ENCODE measurements around the gene CPEB4. TPM values are rescaled to one million over a fixed set of nuclear protein-coding genes. Genes with fewer than 3 reads are reported as not detected.

The CPEB4 gene
- total RNA-seq, 2 experiments from 2014 or later: 18.3 to 19.2 TPM

- TF ChIP-seq, protein P1, sequence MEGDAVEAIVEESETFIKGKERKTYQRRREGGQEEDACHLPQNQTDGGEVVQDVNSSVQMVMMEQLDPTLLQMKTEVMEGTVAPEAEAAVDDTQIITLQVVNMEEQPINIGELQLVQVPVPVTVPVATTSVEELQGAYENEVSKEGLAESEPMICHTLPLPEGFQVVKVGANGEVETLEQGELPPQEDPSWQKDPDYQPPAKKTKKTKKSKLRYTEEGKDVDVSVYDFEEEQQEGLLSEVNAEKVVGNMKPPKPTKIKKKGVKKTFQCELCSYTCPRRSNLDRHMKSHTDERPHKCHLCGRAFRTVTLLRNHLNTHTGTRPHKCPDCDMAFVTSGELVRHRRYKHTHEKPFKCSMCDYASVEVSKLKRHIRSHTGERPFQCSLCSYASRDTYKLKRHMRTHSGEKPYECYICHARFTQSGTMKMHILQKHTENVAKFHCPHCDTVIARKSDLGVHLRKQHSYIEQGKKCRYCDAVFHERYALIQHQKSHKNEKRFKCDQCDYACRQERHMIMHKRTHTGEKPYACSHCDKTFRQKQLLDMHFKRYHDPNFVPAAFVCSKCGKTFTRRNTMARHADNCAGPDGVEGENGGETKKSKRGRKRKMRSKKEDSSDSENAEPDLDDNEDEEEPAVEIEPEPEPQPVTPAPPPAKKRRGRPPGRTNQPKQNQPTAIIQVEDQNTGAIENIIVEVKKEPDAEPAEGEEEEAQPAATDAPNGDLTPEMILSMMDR (IDR thresholded peaks at IDR 0.05): no peak
- Mint-ChIP-seq H3K27me3 (peaks cover 5% of the 10 kb centered on the region), H3K9me3 (no peaks in the 10 kb centered on the region), H3K27ac (no peak overlapping the region), H3K36me3 (ENCODE audit: low read depth) (no peaks in the 10 kb centered on the region), H3K4me3 (no peak overlapping the region), H3K4me1 (ENCODE audit: low read depth) (no peaks in the 10 kb centered on the region)
- ATAC-seq (ENCODE audit: poor library complexity) (no peak), DNase-seq (no peak)
- no peaks in the 10 kb centered on the region for H3K36me3 ChIP-seq (ENCODE audit: insufficient read depth, low read length)
- intact Hi-C loops (cut with DNase I, micrococcal nuclease): no loop called here
- H3K27me3 ChIP-seq (ENCODE audit: control insufficient read depth in 1 of 2, insufficient read depth in 2 of 2, low read length in 2 of 2): peaks cover 0 to 4% of the 10 kb centered on the region in 2 experiments
- no peaks in the 10 kb centered on the region for H3K4me1 ChIP-seq (ENCODE audit: insufficient read depth, low read length)
- no peak overlapping the region for H3K4me3 ChIP-seq (ENCODE audit: low read length)
- H3K27ac ChIP-seq (ENCODE audit: low read depth in 1 of 2, low read length in 2 of 2): no peak overlapping the region
- H3K9me3 ChIP-seq (ENCODE audit: control insufficient read depth in 1 of 2, insufficient read depth in 1 of 2, low read length in 2 of 2): no peaks in the 10 kb centered on the region
- ChIA-PET POLR2A (no interaction called here), CTCF (no interaction called here)
Measured at GRCh38 chr5:173857234-173857633, 30.9 kb upstream of the CPEB4 start.

DNA sequence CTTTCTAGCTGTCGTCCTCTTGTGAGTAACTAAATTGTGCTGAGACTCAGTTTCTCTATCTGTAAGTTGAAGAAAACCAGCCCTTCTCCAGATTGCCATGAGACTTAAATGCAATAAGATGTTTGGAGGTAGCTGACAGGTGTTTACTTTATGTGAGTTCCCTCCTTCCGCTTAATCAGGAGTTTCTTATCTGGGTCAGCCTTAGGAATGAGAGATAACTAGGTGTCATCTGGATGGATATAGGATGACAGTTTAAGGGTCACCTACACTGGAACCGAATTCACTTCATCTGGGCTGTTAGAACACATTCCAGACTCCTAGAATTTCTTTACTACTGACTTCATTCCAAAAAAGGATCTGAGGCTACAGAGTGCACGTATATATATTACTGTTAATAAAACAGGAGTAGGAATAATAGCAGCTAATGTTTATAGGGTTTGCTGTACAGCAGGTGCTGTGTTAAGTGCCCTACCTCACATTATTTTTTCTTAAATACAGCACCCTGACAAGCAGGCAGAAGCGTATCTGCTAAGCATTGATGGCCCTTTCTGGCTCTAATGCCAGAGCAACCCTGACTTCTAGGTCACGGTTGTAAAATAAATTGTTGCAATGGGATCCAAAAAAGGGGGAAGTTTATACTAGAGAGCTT is 30.0 kb upstream of the CPEB4 start:
- Histone ChIP-seq H3K27ac (ENCODE audit: low read depth in 1 of 2, low read length in 2 of 2) (no peak overlapping the region), H3K36me3 (ENCODE audit: insufficient read depth, low read length) (no peaks in the 10 kb centered on the region), H3K4me1 (ENCODE audit: insufficient read depth, low read length) (no peaks in the 10 kb centered on the region), H3K27me3 (ENCODE audit: control insufficient read depth in 1 of 2, insufficient read depth in 2 of 2, low read length in 2 of 2) (peaks cover 0 to 4% of the 10 kb centered on the region in 2 experiments), H3K9me3 (ENCODE audit: control insufficient read depth in 1 of 2, insufficient read depth in 1 of 2, low read length in 2 of 2) (no peaks in the 10 kb centered on the region), H3K4me3 (ENCODE audit: low read length) (no peak overlapping the region)
- H3K4me1 Mint-ChIP-seq (ENCODE audit: low read depth): no peaks in the 10 kb centered on the region
- no peak for ATAC-seq (ENCODE audit: poor library complexity)
- intact Hi-C loops (cut with DNase I, micrococcal nuclease): no loop called here
- no peak for DNase-seq
- no peak overlapping the region for H3K4me3 Mint-ChIP-seq
- no peaks in the 10 kb centered on the region for H3K36me3 Mint-ChIP-seq (ENCODE audit: low read depth)
- CTCF ChIA-PET: no interaction called here
- TF ChIP-seq, protein P1 (IDR thresholded peaks at IDR 0.05): no peak
- H3K9me3 Mint-ChIP-seq: no peaks in the 10 kb centered on the region
- no peak overlapping the region for H3K27ac Mint-ChIP-seq
- POLR2A ChIA-PET: interaction anchor here (0.7 kb wide), 1 partner anchor 221 kb away, joined by 3 read pairs; no protein-coding TSS in a partner anchor
- H3K27me3 Mint-ChIP-seq: peaks cover 5% of the 10 kb centered on the region

DNA sequence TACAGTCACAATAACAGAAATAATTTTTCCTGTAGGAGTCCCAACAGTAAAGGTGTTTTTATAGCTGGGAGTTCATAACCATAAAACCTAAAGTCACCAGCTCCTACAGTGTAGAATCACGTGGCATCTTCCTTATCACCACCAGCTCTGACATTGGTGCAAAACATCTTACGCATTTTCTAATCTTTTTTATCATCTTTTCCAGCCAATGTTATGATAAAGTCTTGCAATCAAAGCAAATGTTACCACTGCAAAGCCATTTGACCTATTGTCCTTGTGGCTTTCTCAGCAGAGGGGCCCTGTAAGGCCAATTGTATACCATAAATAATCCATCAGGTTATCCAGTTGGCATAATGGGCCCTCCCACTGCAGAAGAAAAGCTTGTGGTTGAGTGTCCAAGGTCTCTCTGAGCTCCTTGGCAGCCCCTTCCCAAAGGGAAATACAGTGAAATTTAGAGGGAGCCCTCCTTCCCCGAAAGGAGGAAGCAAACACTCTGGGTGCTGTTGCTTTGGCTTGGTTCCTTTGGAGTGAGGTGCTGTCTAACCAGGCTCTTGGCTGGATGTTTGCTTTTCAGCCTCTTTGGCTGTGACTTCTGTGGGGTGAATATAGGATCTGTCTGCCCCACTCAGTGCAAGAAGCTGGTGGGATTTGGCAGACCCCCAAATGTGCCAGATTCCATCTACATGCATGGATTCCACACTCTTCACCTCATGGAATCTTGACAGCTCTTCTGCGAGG is 29.3 kb upstream of the CPEB4 start:
- Mint-ChIP-seq H3K27ac (no peak overlapping the region), H3K4me1 (ENCODE audit: low read depth) (no peaks in the 10 kb centered on the region), H3K36me3 (ENCODE audit: low read depth) (no peaks in the 10 kb centered on the region), H3K9me3 (no peaks in the 10 kb centered on the region), H3K4me3 (no peak overlapping the region), H3K27me3 (peaks cover 5% of the 10 kb centered on the region)
- Histone ChIP-seq H3K4me1 (ENCODE audit: insufficient read depth, low read length) (no peaks in the 10 kb centered on the region), H3K9me3 (ENCODE audit: control insufficient read depth in 1 of 2, insufficient read depth in 1 of 2, low read length in 2 of 2) (no peaks in the 10 kb centered on the region), H3K27ac (ENCODE audit: low read depth in 1 of 2, low read length in 2 of 2) (no peak overlapping the region), H3K27me3 (ENCODE audit: control insufficient read depth in 1 of 2, insufficient read depth in 2 of 2, low read length in 2 of 2) (peaks cover 0 to 4% of the 10 kb centered on the region in 2 experiments), H3K4me3 (ENCODE audit: low read length) (no peak overlapping the region), H3K36me3 (ENCODE audit: insufficient read depth, low read length) (no peaks in the 10 kb centered on the region)
- intact Hi-C loops (cut with DNase I, micrococcal nuclease): no loop called here
- TF ChIP-seq, protein P1 (IDR thresholded peaks at IDR 0.05): no peak
- ATAC-seq (ENCODE audit: poor library complexity): no peak
- CTCF ChIA-PET: no interaction called here
- POLR2A ChIA-PET: interaction anchor here (0.7 kb wide), 1 partner anchor 222 kb away, joined by 3 read pairs; no protein-coding TSS in a partner anchor
- DNase-seq: no peak
